Spleen (tissue), 11 donors: ENCODE data around the gene HACD2. TPM values are rescaled to one million over a fixed set of nuclear protein-coding genes. Genes with fewer than 3 reads are reported as not detected.

Experiments used
- DNase-seq: peaks from one replicate; pipeline ENCODE4 v3.0.0-alpha.2; 2020
- H3K27ac ChIP-seq, 8 donors: fragments of 200-600 bp; sonication (generic) in 7 of 8; 1 replicate in 4 of 8; 2 replicates in 4 of 8; pipeline versions ENCODE4 v1.5.0 to v1.8.0; 2016 to 2021; ENCODE audit warnings: inconsistent platforms in 4 of 8, mild to moderate bottlenecking in 4 of 8, moderate library complexity in 1 of 8
- H3K27me3 ChIP-seq, 7 donors: fragments of 200-600 bp; sonication (generic) in 6 of 7; replicated peaks in 1 of 7; 1 replicate in 4 of 7; 2 replicates in 3 of 7; pipeline versions ENCODE4 v1.5.0 to v1.8.0; 2016 to 2021; ENCODE audit warnings: inconsistent platforms in 3 of 7, mild to moderate bottlenecking in 1 of 7
- H3K36me3 ChIP-seq, 6 donors: fragments of 200-600 bp; sonication (generic) in 5 of 6; 1 replicate in 4 of 6; 2 replicates in 2 of 6; pipeline versions ENCODE4 v1.5.0 to v1.8.0; 2016 to 2021; ENCODE audit warnings: inconsistent platforms in 2 of 6
- H3K4me1 ChIP-seq, 6 donors: fragments of 200-600 bp; sonication (generic) in 5 of 6; 1 replicate in 3 of 6; 2 replicates in 3 of 6; pipeline versions ENCODE4 v1.5.0 to v1.8.0; 2016 to 2021; ENCODE audit warnings: inconsistent platforms in 3 of 6
- H3K4me3 ChIP-seq, 8 donors: fragments of 200-600 bp; sonication (generic) in 7 of 8; 1 replicate in 4 of 8; 2 replicates in 4 of 8; pipeline versions ENCODE4 v1.5.0 to v1.8.0; 2016 to 2021; ENCODE audit warnings: inconsistent platforms in 4 of 8, mild to moderate bottlenecking in 4 of 8, moderate library complexity in 2 of 8
- H3K9me3 ChIP-seq, 8 donors: fragments of 200-600 bp; sonication (generic) in 7 of 8; 1 replicate in 4 of 8; 2 replicates in 4 of 8; pipeline versions ENCODE4 v1.5.0 to v1.8.0; 2016 to 2021; ENCODE audit warnings: inconsistent platforms in 4 of 8
- POLR2A ChIP-seq, 3 donors: fragments of 450-650 bp; IDR thresholded peaks; one replicate each; pipeline ENCODE4 v1.5.1; 2017; ENCODE audit warnings: antibody characterized with exemption in 3 of 3, mild to moderate bottlenecking in 1 of 3
- POLR2AphosphoS5 ChIP-seq, 3 donors: sonication (generic); formaldehyde crosslinking; IDR thresholded peaks; one replicate each; pipeline ENCODE4 v1.5.1; 2017; ENCODE audit warnings: antibody characterized with exemption in 3 of 3
- WGBS, 5 donors: extraction: QIAGEN DNeasy Blood & Tissue Kit in 3 of 5; methylation state at CpG; one replicate each; pipeline versions ENCODE4 v1.1.5 to v1.1.7; 2013 to 2018; 5-methylcytosine and 5-hydroxymethylcytosine counted together
- intact Hi-C: fragments of 100-400 bp; cut with DNase I; formaldehyde crosslinking; loops from one replicate; pipeline ENCODE4 v1.15.0; 2023; ENCODE audit warnings: low total_unique reads
- polyA plus RNA-seq, 3 donors: library from polyadenylated mRNA; stranded (reverse); fragments of 200-250 nt; gene quantifications; one replicate each; pipeline ENCODE4 v1.2.1, GENCODE V29; 2013
- total RNA-seq, 7 donors: library from RNA; depleted of rRNA in 3 of 7; stranded (reverse); fragments of >200 nt in 3 of 7; fragmentation: NEBNext Ultra II Directional in 4 of 7; extraction: Animal tissue kit (Norgen Biotek cat#: 25700) in 4 of 7; gene quantifications; one replicate each; pipeline versions ENCODE4 v1.1.0 to v1.2.1, GENCODE V29; 2016 to 2021
- TF ChIP-seq, protein P1 (sequence below), 11 experiments: fragments of 200-600 bp in 7 of 11; fragments of 450-650 bp in 4 of 11; sonication (generic) in 4 of 11; IDR thresholded peaks in 8 of 11; conservative IDR thresholded peaks in 3 of 11; 1 replicate in 7 of 11; 2 replicates in 4 of 11; pipeline versions ENCODE4 v1.4.0 to v1.8.0; 2016 to 2021; ENCODE audit warnings: antibody characterized with exemption in 11 of 11, inconsistent platforms in 4 of 11, mild to moderate bottlenecking in 1 of 11
- donor health status: healthy with polysubstance abuse.
- donor health status: DM: no; HTN: no; CAD: no; lungs with moderate emphysema.
- donor health status: DM: no; HTN: no; CAD: no.
- donor health status: Bipolar disorder and iron deficiency.
- donor health status: healthy.
- donor health status: DM: no; HTN: no; CAD: no.
- donor health status: DM: yes; HTN: yes; CAD: no.

Gene HACD2
- total and polyA plus RNA-seq, 10 donors: 6.0 to 26.6 (median 18.9) TPM

DNA sequence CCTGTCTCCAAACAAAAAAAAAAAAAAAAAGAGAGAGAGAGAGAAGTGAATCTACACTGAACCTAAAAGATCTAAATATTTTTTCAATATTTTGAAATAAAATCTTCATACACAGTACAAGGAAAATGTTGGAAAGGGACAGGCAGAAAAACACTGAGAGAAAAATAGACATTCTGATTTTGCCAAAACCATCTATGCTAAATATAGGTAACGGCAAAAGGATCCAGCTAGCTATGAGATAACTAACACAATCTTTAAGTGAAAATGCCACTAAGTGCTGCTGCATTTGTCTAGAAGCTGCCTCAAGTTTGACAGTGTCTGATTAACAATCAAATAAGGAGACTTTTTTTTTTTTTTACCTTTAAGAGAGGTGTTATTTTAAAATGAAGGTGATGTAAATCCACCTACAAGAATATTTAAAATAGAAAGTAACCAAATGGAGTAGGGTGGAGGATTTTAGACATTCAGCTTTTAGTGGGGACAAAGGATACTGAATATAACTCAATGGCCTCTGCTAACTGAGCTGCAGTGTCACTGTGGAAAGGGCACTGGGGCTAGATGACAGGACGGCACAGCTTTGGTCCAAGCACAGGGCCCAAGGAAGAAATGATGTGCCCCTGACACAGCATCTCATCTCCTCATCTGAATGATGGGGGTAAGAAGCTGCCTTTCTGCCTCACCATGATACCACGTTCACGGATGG is 62.4 kb downstream of the HACD2 start:
- 46 to 66% (median 50%) methylated on average over 4 of the region's 4 CpGs for WGBS, 5 donors
- Histone ChIP-seq H3K27me3 (no peaks in the 10 kb centered on the region), H3K4me1 (peaks cover 7 to 64% (median 40%) of the 10 kb centered on the region in 6 donors), H3K27ac (peak overlapping the region in 6 of 8 donors; percentile 10 to 76 (median 66)), H3K36me3 (peaks cover 0 to 28% (median 9%) of the 10 kb centered on the region in 6 donors), H3K9me3 (no peaks in the 10 kb centered on the region), H3K4me3 (no peak overlapping the region)
- intact Hi-C loops: no loop called here
- DNase-seq: no peak
- TF ChIP-seq POLR2A (IDR thresholded peaks at IDR 0.05) (no peak), POLR2AphosphoS5 (IDR thresholded peaks at IDR 0.05) (no peak)
- TF ChIP-seq, protein P1, sequence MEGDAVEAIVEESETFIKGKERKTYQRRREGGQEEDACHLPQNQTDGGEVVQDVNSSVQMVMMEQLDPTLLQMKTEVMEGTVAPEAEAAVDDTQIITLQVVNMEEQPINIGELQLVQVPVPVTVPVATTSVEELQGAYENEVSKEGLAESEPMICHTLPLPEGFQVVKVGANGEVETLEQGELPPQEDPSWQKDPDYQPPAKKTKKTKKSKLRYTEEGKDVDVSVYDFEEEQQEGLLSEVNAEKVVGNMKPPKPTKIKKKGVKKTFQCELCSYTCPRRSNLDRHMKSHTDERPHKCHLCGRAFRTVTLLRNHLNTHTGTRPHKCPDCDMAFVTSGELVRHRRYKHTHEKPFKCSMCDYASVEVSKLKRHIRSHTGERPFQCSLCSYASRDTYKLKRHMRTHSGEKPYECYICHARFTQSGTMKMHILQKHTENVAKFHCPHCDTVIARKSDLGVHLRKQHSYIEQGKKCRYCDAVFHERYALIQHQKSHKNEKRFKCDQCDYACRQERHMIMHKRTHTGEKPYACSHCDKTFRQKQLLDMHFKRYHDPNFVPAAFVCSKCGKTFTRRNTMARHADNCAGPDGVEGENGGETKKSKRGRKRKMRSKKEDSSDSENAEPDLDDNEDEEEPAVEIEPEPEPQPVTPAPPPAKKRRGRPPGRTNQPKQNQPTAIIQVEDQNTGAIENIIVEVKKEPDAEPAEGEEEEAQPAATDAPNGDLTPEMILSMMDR (IDR thresholded peaks at IDR 0.05 in 8 of 11, conservative IDR thresholded peaks at IDR 0.05 in 3 of 11): no peak

DNA sequence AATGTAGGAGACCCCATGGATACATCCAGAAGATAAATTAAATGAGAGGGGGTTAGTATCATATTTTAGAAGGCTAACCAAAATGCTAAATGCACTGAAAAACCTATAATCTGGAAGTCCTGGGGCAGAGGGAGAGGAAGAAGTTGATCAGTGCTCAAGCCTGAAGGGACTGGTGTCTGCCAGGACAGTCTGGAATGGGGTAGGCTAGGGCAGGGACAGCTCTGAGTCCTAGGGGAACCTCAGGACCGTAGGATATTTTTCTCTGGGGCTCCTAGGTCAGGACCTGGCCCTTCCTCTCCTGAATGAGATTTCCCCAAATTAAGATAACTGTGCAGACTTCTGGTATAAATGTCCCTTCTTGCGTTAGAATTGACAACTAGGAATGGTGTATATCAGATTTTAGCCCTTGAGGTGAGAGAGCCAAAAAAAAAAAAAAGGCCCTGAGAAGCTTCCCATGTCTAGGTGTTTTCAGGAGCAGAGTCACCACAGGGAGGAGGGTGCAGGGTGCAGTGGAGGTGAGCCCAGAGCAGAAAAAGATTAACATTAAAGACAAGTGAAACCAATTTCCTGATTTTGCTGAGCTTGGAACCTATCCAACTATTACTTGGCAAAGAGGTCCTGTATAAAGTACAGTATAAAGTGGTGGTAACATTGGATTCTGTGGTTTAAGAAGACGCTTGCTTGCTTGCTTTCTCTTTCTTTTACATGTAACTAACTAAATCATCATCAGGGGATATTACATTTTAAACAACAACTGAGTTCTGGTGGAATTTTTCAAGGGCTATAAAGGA is 63.5 kb downstream of the HACD2 start:
- TF ChIP-seq POLR2AphosphoS5 (IDR thresholded peaks at IDR 0.05): no peak
- TF ChIP-seq, protein P1 (IDR thresholded peaks at IDR 0.05 in 8 of 11, conservative IDR thresholded peaks at IDR 0.05 in 3 of 11): no peak
- no peak for TF ChIP-seq POLR2A (IDR thresholded peaks at IDR 0.05)
- Histone ChIP-seq H3K4me3 (no peak overlapping the region), H3K36me3 (peaks cover 0 to 23% (median 3%) of the 10 kb centered on the region in 6 donors), H3K27ac (peak overlapping the region in 2 of 8 donors; percentile 70 to 72), H3K4me1 (peaks cover 7 to 61% (median 40%) of the 10 kb centered on the region in 6 donors), H3K9me3 (no peaks in the 10 kb centered on the region), H3K27me3 (no peaks in the 10 kb centered on the region)
- intact Hi-C loops: no loop called here
- WGBS, 5 donors: 32 to 46% (median 36%) methylated on average over 3 of the region's 3 CpGs
- DNase-seq: no peak

DNA sequence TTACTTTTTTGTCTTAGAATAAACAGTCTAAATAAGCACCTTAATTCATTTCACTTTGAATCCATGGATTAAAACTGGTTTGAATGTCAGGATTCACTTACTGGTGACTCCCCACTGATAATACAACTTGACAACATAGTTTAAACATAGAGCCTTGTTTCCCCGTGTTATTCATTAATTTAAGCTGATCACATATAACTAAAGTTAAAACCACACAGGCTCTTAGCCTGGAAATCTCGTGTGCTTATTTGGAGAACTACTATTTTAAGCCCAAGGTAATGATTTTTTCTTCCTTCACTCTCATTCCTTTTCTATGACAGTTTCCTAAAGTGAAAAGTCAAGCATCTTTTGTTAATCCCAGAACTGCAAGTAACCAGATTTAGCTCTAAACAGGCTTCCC is 64.2 kb downstream of the HACD2 start:
- Histone ChIP-seq H3K4me3 (no peak overlapping the region), H3K4me1 (peaks cover 7 to 61% (median 40%) of the 10 kb centered on the region in 6 donors), H3K27me3 (no peaks in the 10 kb centered on the region), H3K9me3 (no peaks in the 10 kb centered on the region), H3K27ac (no peak overlapping the region), H3K36me3 (peaks cover 0 to 20% (median 0%) of the 10 kb centered on the region in 6 donors)
- DNase-seq: no peak
- no peak for TF ChIP-seq POLR2A (IDR thresholded peaks at IDR 0.05)
- TF ChIP-seq POLR2AphosphoS5 (IDR thresholded peaks at IDR 0.05): no peak
- TF ChIP-seq, protein P1 (IDR thresholded peaks at IDR 0.05 in 8 of 11, conservative IDR thresholded peaks at IDR 0.05 in 3 of 11): no peak
- 53 to 62% (median 57%) methylated on average over 2 of the region's 2 CpGs for WGBS, 5 donors
- intact Hi-C loops: no loop called here
